ENCODE results near the gene CC2D2A.
"Not testable (repeated sequence)": the region's sequence is repeated elsewhere in the genome, so short reads cannot be mapped to it uniquely, and the experiment has no call there.

CC2D2A gene

GRCh38 chr4:15470128-15470475 is 420 bp downstream of the CC2D2A start:
- no peak for DNase-seq

DNA sequence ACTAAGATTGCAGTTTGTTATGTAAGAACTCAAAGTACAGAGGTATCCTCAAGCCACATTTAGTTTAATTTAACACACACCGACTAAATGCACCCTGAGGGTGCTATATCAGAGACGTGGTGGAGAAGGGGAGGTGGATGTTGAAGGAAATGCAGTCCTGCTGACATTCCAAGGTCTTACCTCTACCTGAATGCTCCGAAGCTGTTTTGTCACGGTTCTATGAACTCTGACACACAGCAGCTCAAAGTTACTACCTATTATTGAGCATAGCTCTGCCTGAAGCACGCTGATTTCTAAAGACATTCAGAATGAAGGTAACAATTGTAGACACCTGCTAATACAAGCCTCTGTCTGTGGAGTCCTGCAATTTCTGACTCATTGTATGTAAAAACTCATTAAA is 6.7 kb downstream of the CC2D2A start:
- no peak for DNase-seq

DNA sequence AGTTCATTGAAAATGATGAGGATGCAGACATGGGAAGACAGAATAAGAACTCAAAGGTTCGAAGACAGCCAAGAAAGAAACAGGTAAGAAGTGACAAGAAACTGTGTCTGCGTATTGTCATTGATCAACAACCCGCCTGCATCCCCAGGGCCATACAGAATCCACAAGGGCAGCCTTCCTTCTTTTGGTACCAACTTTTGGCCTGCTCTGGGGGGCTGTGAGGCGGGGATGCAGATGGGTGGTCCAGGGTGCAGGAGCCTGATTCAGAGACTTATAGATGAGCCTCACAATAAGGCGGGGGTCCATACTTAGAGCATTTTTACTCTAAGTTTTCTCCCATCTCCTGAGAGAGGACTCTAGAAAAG is 9.0 kb downstream of the CC2D2A start:
- no peak for DNase-seq

GRCh38 chr4:15479089-15479912 is 9.6 kb downstream of the CC2D2A start:
- no peak for DNase-seq

GRCh38 chr4:15479913-15480185 is 10.2 kb downstream of the CC2D2A start:
- DNase-seq: no peak

DNA sequence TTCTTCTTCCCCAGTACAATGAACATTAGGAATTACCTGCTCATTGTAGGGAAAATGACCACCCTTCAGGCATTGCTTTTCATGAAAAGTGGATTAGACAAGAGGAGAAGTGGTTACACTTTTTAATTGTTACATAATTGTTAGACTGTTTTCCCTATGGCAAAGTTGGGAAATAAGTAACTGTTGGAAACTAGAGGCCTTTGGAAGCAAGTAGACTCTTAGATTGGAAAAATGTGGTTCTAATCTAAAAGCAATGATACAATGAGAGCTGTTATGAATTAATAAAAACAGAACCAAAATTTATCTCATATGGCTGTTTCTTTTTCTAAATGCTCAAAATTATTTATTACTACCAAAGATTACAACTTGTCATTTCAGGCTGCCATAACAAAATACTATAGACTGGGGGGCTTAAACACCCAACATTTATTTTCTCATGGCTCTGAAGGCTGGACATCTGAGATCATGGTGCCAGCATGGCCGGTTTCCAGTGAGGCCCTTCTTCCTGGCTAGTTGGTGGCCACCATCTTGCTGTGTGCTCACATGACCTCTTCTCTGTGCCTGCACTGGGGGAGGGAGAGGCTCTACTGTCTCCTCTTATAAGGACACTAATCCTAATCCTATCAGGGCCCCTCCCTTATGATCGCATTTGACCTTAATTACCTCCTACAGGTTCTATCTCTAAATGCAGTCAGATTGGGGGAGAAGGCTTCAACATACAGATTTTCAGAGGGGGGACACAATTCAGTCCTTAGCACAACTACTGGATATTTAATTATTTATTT is 12.5 kb downstream of the CC2D2A start:
- no peak for DNase-seq

DNA sequence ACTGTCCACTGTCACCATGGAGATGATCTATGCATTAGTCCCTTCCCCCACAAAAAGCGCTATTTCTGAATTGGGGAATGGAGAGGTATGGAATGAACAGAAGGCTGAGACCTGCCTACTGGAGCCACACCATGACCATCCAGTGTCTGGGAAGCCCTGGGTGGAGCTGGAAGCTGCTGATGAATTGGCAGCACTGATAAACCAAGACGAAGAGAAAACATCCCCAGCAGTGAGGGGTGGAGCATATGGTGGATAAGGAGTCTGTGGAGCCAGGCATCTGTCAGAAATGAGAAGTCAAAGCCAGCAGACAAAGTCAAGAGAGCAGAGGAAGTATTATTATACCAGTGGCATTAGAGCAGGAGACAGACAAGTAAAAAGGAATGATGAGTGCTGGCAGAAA is 13.2 kb downstream of the CC2D2A start:
- no peak for DNase-seq

GRCh38 chr4:15488136-15488535 is 18.5 kb downstream of the CC2D2A start:
- no peak for DNase-seq

- DNase-seq: no peak
These were observed 19.2 kb downstream of the CC2D2A start for GRCh38 chr4:15488658-15489470.

DNA sequence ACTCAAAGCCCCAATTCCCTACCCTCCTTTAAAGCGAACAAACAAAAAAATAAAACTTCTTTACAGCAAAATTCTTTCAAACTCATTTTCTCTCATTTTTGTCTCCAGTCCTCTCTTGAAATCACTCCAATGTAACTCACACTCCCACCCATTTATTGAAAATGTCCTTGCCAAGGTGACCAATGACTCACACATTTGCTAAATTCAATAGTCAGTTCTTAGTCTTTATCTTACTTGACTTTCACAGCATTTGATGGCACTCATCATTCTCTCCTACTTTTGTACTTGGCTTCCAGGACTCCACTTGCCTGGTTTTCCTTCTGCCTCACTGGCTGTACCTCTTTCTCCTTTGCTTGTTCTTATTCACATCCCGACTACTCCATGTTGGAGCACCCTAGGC is 19.9 kb downstream of the CC2D2A start:
- no peak for DNase-seq

GRCh38 chr4:15493411-15493810 is 23.7 kb downstream of the CC2D2A start:
- DNase-seq: no peak

DNA sequence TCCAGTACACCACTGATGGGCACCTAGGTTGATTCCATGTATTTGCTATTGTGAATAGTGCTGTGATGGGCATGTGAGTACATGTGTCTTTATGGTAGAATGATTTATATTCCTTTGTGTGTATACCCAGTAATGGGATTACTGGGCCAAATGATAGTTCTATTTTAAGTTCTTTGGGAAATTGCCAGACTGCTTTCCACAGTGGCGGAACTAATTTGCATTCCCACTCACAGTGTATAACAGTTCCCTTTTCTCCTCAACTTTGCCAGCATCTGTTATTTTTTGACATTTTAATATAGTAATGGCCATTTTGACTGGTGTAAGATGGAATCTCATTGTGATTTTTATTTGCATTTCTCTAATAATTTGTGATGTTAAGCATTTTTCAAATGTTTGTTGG is 25.9 kb downstream of the CC2D2A start:
- DNase-seq: no peak

DNA sequence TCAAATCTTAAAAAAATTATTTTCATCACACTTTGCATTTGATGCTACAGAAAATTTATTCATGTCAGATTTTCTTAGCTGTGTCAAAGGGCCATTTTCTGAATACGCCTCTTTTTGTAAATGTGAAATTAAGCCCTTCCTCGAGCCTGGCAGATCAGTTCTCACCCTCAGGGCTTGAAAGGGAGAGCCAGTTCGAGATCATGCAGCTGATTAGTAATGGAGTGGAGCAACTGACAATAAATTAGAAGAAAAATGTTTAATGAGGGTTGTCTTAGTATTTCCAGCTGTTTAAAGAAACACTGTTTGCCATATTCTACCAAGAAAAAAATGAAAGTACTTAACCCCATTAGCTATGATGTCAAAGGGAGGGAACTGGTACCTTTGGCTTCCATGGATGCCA is 28.7 kb downstream of the CC2D2A start:
- DNase-seq: no peak

DNA sequence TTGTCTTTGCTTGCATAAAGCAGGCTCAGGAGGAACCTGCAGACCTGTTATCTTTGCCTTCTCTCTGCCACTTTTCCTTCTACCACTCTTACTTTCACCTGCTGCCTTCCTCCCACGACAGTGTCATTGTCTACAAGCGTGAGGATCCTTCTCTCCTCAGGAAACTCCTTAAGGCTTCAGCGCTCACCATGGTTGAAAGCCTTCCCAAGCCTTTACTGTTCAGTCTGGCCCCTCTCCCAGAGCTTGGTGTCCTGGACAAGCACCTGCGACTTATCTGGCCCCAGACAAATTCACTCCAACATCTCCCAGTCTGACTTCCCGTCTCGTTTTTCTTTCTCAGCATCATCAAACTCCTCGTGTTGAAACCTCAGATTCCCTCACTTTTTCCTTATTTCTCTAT is 31.0 kb downstream of the CC2D2A start:
- DNase-seq: no peak

- DNase-seq: no peak
These were observed 32.3 kb downstream of the CC2D2A start for GRCh38 chr4:15501941-15502340.

GRCh38 chr4:15502384-15502783 is 32.7 kb downstream of the CC2D2A start:
- DNase-seq: no peak

GRCh38 chr4:15504041-15504440 is 34.4 kb downstream of the CC2D2A start:
- no peak for DNase-seq

DNA sequence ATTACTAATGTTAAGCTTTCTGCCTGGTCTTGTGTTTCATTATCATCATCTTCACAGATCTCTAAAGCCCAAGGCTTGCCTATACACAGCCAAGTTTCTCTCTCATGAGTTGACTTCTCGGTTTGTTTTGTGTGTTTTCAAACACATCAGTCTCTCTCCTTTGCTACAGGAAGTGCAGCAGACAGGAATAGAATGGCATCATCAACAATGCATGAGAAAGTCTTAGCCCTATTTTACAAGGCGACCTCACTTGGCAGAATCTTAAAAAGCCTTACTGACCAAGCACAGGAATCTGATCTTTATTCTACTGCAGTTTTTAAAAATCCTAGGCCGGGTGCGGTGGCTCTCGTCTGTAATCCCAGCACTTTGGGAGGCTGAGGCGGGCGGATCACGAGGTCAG is 36.8 kb downstream of the CC2D2A start:
- no peak for DNase-seq

- DNase-seq: no peak
These were observed 38.0 kb downstream of the CC2D2A start for GRCh38 chr4:15507679-15508078.

- no peak for DNase-seq
These were observed 41.3 kb downstream of the CC2D2A start for GRCh38 chr4:15510961-15511360.

- no peak for DNase-seq
These were observed 43.9 kb downstream of the CC2D2A start for GRCh38 chr4:15513545-15513944.

DNA sequence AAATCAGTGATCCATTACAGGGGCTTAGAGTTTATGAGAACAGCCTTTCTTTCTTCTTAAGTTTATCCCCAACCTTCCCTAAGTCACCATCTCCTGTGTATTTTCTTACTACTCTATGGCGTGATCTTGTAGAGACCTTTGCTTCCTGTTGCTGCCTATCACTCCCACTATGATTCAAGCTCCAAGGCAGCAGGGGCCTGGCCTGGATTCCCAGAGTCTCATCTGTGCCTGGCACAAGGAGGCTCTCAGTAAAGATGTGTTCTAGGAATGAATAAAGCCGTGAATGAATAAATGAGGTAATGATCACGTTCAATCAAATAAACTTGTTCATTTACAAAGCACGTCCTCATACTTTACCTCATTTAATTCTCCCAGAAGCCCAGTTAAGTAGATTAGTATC is 45.4 kb downstream of the CC2D2A start:
- DNase-seq: no peak

DNA sequence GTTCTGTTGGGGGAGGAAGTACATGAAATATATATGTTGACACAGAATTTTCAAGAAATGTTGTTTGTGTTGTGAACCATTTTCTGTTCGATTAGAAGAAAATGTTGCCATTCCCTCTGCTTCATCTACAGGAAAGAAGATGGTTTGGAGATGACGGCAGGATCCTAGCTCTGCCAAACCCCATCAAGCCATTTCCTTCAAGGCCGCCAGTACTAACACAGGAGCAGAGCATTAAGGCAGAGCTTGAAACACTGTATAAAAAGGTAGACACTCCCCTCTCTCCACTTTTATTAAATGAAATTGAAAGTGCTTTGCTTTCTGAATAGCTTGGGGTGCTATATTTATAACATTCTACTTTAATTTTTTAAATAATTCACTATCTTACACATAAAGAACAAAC is 46.8 kb downstream of the CC2D2A start:
- DNase-seq: no peak

DNA sequence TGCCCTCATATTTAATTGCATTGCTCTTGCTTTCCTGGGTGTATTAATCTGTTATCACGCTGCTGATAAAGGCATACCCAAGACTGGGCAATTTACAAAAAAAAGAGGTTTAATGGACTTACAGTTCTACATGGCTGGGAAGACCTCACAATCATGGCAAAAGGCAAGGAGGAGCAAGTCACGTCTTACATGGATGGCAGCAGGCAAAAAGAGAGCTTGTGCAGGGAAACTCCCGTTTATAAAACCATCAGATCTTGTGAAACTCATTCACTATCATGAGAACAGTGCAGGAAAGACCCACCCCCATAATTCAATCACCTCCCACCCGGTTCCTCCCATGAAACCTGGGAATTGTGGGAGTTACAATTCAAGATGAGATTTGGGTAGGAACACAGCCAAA is 48.0 kb downstream of the CC2D2A start:
- DNase-seq: not testable (repeated sequence)
